ENCODE results near the gene TLDC2.
"Not testable (repeated sequence)": the region's sequence is repeated elsewhere in the genome, so short reads cannot be mapped to it uniquely, and the experiment has no call there.

Gene TLDC2

DNA sequence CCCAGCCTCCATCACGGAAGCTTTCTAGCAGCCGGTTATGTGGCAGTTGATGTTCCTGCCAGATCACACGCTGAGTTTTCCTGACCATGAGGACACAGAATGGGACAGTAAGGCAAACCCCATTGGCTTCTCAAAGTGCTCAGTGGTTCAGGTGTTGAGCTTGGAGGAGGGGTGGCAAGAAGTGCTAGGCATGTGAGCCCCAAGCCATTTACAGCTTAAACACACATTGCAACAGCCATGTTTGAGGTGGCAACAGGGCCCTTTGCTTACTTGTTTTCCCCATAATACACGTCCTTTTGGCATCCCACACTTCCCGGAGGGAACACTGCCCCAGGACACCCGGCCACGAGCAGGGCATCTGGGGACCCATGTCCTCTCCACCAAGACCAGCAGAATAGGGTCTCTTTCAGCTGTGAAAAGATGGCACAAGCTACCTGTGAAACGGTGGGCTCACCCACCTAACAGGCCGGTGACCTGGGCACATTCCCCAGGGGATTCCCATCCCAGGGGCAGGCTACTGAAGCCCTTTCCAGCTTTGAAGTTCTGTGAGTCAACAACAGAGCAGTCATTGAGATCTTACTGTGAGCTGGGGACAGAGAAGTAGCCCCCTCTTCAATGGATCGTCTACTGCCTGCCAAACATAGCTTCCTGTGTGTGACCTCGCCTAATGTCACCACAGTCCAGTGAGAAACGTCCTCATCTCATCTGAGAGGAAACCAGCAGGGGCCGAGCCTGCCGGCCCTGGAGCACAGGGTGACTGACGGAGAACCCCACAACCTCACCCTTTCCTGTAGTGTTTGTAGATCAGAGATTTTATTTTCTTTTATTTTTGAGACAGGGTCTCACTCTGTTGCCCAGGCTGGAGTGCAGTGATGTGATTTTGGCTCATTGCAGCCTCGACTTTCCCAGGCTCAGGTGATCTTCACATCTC lies 4.0 kb upstream of the TLDC2 start:
- DNase-seq = no peak

DNA sequence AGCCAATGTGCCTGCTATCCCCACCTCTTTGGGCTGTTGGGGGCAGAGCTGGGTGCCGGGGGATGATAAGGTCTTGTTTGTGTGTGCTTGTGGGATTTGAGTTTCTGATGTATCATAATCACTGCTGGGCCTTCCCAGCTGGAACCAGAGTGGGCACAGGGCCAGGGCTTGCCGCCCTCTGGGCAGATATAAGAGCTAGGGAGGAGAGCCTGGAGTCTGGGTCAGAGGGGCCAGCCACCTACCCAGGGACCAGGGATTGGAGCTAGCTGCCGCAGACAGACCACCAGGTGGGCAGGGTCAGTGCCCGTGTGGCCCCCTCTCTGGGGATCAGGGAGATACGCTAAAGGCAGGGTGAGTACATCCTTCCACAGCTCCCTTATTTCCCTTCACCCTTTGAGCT lies 3.1 kb upstream of the TLDC2 start:
- DNase-seq = no peak

DNA sequence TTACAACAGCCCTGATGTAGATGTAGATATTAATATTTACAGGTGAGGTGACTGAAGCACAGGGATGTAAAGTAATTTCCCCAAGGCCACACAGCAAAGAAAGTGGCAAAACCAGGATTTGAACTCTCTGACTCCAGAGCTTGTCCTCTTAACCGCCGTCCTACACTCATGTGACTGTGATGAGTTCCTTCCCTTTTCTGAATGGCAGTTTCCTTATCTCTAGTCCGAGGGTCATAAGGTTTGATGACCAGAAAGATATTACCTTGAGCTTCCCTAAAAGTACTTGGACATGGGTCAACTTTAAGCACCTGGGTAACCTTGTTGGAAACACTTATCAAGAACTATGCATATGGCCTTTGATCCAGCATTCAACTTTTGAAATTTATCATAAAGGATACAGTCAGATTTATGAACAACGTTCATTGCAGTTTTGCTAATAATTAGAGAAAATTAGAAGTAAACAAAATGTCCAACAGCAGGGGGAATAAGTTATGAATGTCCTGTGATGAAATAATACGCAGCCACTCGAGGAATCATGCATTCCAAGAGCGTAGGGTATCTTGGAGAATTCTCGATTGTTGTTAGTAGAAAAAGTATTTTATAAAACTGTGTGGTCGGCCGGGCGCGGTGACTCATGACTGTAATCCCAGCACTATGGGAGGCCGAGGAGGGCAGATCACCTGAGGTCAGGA lies 2.3 kb upstream of the TLDC2 start:
- no peak for DNase-seq

DNA sequence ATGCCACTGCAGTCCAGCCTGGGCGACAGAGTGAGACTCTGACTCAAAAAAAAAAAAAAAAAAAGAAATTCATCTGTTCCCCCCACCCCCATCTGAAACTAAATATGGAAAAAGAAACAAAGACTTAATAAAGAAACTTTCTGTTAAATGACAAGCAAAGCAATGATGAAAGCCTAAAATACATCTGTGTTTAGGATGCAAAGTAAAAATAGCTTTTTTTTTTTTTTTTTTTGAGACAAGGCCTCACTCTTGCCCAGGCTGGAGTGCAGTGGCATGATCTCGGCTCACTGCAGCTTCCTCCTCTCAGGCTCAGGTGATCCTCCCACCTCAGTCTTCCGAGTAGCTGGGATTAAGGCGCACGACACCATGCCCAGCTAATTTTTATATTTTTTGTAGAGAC lies 845 bp upstream of the TLDC2 start:
- DNase-seq = not testable (repeated sequence)

DNA sequence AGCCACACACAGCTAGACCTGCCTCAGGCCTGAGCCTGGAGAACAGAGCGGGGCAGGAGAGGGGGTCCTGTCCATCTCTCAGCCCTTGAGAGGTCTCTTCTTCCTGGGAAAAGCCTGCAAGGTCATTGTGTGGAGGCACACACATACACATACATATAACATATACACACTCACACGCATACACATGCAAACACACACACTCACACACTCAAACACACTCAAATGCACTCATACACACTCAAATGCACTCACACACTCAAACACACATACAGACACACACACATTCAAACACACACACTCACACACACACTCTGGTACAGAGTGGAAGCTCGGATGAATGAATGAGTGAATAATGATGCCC lies 515 bp downstream of the TLDC2 start:
- DNase-seq = no peak

DNA sequence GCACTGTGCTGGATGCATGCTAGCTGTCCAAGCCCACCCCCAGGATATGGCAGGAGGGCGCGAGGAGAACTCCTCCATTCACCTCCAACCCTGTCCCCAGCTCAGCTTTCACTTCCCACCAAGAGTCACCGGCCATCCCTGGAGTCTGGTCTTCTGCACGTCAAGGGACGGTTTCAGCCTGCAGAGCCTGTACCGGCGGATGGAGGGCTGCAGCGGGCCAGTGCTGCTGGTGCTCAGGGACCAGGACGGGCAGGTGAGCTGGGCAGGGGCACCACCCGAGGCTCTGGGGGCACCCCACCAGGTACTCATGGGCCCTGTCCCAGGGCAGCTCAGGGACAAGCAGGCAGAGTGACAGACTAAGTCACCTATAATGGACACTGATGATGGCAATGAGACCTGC lies 3.0 kb downstream of the TLDC2 start:
- DNase-seq = no peak

DNA sequence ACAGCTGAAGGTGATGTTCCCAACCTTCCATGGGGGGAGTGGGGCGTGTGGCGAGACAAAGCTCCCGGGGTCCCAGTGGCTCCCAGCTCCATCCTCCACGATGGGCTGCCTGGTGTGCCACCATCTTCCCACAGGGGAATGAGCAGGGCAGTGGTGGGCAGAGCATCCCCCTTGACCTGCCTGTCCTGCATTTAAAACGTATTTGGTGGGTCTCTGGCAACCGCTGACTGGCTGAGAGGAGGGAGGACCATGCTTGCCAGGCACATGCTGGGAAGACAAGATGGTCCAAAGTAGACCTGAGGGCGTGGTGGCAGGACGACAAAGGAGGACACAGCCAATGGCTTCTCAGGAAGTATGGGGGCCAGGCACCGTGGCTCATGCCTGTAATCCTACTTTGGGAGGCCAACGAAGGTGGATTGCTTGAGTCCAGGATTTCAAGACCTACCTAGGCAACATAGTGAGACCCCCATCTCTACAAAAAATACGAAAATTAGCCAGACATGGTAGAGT lies 4.9 kb downstream of the TLDC2 start:
- DNase-seq = no peak

DNA sequence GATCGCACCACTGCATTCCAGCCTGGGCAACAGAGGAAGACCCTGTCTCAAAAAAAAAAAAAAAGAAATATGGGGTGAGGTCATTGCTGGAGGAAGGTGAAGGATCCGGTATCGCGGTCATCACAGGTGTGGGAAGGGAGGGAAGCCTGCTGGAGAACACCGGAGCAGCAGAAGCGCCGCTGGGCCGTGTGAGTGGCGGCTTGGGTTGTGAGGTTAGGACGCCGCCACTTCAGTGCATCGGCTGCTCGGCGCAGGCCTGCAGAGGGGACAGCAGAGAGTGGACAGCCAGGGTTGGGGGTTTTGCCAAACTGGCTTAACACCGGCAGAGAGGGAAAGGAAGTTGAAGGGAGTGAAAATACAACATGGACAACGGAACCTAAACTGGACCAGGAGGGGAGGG lies 5.4 kb downstream of the TLDC2 start:
- no peak for DNase-seq

DNA sequence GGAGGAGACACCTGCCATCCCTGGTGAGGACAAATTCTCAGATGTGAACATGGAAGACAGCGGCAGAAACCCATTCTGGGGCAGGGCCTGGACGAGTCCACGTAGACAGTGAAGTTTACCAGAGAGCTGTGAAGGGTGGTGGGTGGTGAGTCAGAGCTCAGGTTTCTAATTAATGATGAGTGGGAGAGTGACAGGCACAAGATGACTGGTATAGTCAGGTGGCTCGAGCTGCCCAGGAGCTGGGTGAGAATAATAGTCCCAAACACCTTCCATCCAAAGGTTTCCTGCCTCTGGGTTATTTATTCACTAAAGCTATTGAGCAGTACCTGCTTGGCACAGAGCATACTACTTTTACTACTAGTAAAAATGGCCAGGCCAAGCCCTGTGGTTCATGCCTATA lies 6.0 kb downstream of the TLDC2 start:
- no peak for DNase-seq

DNA sequence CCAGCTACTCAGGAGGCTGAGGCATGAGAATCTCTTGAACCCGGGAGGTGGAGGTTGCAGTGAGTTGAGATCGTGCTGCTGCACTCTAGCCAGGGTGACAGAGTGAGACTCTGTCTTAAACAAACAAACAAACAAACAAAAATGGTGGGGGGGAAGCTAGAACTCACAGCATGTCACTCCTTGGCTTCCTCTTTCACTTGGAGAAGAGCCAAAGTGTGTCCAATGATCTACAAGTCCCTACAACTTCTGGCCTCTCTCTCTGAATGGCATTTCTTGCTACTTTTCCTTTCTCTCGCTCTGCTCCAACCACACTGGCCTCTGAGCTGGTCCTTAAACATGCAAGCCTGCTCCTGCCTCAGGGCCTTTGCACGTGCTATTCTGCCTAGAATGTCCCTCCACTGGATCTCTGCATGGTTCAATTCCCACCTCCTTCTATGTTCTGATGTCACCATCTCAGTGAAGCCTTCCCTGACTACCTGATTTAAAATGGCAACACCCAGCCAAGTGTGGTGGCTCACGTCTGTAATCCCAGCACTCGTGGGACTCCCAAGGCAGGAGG lies 8.1 kb downstream of the TLDC2 start:
- DNase-seq = no peak

DNA sequence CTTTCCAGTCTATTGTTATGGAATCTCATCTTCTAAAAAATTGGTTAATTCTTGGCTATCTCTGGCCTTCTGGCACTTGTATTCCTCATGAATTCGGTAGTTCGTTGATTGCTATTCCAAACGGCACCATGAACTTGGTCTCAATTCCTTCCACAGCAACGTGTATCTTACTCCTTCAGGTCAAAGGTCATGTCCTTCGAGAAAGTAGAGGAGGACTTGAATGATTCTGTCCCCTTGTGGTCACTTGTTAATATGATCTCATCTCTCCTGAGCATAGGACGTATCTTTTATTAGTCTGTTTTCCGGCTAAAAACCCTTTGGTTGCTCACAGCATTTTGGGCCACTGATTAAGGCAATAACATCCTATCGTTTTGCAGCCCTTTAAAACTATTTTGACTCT lies 9.4 kb downstream of the TLDC2 start:
- DNase-seq = no peak

DNA sequence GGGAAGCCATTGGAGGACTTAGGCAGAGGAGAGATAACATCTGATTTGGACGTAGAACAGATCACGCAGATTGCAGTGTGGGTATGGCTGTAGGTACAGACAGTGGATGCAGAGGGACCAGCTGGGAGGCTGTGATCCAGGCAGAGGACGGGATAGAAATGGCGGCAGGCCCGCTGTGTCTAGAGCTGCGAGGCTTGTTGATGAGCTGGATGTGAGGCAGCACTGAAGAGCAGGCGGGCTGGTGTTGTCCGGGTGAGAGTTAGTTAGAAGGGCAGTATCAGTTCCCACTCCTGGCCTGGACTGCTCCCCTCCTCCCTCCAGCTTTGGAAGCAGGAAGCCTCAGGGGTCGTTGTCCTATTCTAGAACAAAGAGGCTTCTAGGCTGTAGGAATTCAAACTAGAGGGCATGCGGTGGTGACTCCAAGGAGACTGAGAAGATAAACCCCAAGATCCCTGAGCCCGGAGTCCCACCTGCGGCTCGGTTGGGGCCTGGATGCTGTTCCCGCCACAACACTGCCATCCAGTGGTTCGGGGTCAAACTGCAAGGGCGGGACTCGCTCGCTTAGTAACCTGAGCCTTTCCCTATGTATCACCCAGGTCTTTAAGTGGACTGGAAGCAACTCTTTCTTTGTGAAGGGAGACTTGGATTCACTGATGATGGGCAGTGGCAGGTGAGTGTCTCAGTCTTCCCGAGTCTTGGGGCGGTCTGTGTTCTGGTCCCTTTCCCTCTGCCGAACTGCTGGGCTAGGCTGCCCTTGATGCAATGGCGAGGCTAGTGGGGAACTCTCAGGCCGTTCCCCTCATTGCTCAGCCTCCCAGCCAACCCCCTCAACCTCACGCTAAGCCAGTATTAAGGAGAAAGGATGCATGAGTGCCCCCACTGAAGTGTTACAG lies 11.2 kb downstream of the TLDC2 start:
- peak; percentile 66 for DNase-seq

DNA sequence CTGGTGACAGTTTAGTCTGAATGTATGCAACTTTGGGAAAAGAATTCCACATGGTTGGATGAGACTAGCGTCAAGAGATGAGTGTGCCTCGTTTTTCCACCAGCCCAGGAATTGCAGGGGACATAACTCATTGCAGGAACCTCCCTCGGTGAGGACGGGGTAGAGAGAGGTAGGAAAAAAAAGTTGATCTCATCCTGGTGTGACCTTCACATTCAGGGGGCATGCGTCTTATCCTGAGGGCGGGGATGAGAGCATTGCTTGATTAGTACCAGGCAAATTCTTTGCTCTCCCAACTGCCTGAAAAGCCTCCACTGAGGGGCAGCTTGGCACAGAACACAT lies 11.8 kb downstream of the TLDC2 start:
- no peak for DNase-seq

DNA sequence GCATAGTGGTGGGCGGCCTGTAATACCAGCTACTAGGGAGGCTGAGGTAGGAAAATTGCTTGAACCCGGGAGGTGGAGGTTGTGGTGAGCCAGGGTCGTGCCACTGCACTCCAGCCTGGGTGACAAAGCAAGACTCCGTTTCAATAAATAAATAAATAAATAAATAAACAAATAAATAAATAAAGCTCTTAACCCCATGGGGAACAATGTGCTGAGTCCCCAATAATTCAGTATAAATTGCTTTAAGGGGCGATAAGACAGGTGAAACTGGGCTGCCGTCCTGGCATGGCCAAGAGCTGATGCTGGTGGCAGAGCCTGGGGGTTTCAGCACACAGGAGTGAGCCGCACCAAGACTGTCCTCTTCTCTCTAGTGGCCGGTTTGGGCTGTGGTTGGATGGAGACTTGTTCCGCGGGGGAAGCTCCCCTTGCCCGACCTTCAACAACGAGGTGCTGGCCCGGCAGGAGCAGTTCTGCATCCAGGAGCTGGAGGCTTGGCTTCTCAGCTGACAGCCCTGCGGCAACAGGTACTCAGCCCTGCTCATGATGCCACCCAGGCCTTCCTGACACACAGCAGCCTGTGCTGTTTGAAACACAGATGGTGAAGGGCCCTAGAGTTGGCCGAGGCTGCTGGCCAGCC lies 13.1 kb downstream of the TLDC2 start:
- no peak for DNase-seq

DNA sequence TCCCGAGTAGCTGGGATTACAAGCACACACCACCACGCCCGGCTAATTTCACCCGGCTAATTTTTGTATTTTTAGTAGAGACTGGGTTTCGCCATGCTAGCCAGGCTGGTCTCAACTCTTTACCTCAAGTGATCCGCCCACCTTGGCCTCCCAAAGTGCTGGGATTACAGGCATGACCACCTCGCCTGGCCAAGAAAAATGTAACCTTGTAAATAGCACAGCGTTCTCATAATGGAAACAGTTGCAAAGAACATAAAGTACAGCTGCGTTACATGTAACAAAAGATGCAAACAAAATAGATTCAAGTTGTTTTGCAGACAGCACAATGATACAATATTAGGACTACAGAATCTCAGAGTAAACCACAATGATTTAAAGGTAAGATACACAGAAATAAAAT lies 14.6 kb downstream of the TLDC2 start:
- no peak for DNase-seq

DNA sequence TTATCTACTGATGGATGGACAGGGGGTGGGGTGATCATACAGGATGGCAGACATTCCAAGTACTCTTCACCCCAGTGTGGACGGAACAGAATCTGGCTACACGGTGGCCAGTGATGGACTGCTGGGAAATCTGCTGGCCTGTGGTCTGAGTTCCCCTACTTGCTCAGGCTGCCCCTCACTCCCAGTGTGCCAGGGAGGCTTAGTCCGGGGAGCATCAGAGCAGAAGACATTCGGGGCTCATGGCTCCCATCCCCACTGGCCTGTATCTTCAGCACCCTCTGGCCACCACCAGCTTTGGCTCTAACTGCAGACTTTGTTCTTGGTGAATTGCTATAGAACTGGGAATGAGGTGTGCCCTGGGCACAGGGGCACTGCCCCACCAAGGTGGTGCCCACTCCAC lies 15.3 kb downstream of the TLDC2 start:
- DNase-seq = no peak

DNA sequence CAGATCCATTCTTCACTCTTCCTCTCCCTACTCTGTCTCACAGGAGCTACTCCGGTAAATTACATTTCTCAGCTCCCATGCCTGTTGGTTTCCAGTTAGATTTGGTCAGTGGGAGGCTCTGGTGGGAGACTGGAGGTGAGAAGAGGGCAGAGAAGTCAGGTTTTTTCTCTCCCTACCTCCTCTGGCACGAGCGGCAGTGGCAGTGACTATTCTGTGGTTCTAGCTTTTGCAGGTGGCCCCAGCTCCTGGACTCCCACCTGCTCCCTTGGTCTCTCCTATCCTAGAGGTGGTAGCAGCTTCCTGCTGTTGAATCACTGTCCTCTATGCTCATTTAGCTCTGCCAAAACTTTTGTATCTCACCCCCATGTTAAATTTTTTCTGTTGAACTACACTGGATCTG lies 17.9 kb downstream of the TLDC2 start:
- no peak for DNase-seq

DNA sequence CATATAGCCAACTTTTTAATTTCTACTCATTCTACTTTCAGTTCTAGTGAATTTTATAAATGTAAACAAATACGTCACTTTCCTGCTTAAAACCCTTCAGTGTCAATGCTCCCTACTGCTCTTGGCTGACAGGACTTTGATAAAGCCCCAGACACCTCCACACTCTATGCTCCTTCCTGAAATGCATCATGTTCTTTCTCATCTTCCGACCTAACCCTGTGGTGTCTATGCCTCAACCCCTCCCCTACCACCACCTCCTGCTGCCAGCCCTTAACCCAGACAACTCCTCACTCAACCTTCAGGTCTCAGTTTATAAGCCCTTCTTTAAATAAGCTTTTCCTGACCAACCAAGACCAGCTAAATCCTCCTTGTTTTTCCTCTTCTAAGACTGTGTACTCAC lies 19.1 kb downstream of the TLDC2 start:
- no peak for DNase-seq

DNA sequence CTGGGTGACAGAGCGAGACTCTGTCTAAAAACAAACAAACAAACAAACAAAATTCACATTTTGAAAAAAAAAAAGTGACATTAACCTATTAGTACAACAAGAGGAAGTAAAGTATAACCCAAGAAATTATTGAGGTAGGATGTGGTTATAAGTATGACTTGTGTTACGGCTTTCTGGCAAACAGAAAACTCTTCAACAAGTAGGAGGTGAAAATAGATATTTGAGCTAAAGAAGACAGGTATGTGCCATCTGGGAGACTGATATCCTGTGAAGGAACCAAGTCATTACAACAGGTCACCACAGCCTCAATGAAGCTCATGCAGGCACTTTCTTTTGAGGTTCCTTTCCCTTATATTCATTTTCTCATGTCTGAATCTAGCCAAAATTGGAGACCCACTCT lies 28.8 kb downstream of the TLDC2 start:
- DNase-seq = no peak

DNA sequence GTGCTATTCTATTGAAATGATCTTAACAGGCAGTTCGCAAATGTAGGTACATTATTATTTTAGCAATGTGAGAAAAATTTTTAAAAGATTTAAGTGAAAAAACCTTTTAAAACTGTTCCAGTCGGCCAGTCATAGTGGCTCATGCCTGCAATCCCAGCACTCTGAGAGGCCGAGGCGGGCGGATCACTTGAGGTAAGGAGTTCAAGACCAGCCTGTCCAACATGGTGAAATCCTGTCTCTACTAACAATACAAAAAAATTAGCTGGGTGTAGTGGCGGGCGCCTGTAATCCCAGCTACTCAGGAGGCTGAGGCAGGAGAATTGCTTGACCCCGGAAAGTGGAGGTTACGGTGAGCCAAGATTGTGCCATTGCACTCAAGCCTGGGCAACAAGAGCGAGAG lies 29.6 kb downstream of the TLDC2 start:
- not testable (repeated sequence) for DNase-seq

DNA sequence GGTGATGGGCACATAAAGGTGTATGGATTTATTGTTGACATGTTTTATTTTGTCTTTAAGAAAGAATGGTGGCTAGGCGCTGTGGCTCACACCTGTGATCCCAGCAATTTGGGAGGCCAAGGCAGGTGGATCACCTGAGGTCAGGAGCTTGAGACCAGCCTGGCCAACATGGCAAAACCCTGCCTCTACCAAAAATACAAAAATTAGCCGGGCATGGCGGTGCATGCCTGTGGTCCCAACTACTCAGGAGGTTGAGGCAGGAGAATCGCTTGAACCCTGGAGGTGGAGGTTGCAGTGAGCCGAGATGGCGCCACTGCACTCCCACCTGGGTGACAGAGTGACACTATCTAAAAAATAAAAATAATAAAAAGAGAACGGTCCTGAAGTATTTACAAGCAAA lies 30.1 kb downstream of the TLDC2 start:
- DNase-seq = not testable (repeated sequence)

DNA sequence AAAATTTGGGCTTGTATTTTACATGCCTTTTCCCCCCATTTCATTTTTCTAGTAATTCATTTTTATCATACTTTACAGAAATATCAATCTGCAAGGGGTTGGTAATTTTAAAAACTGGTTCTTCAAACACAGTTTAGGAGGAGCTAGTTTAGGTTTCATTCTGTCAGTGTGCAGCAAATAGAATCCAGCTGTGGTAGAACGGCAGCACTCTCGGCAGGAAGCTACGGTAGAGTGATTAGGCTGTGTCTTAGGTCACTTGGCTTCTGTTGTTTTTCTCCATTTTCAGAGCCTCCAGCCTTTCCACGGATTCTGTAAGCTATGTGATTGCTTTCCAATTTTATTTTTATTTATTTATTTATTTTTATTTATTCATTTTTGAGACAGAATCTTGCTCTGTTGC lies 32.7 kb downstream of the TLDC2 start:
- DNase-seq = no peak

DNA sequence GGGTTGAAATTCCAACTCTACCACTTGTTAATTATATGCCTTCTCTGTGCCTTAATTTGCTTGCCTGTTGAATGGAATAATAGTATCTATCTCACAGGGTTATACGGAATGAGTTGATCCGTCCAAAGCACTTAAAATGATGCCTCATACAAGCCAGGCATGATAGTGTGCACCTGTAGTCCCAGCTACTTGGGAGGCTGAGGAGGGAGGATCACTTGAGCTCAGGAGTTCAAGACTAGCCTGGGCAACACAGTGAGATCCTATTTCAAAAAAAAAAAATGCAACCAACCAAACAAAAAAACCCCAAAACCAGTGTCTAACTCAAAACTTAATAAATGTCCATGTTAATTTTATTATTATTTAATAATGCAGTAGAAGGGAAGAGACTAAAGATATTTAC lies 40.3 kb downstream of the TLDC2 start:
- no peak for DNase-seq
